NCI-H146 treated with DMSO at 0.1 percent for 48 hours (cell line): Measurements from ENCODE around the gene GPR26.

Source experiments
- DNase-seq: peaks from one replicate; lab custom pipeline; 2025; ENCODE audit not compliant: unreplicated experiment; lab: John Stamatoyannopoulos, UW

Gene GPR26

GRCh38 chr10:123666318-123667236 lies at the start of gene GPR26:
GPR26 (plus strand) TSS chr10:123666355; CDS start chr10:123666408, 53 bp downstream.
- DNase-seq, result no peak

GRCh38 chr10:123618224-123618623 lies 47.9 kb upstream of the GPR26 start:
- no peak for DNase-seq

DNA sequence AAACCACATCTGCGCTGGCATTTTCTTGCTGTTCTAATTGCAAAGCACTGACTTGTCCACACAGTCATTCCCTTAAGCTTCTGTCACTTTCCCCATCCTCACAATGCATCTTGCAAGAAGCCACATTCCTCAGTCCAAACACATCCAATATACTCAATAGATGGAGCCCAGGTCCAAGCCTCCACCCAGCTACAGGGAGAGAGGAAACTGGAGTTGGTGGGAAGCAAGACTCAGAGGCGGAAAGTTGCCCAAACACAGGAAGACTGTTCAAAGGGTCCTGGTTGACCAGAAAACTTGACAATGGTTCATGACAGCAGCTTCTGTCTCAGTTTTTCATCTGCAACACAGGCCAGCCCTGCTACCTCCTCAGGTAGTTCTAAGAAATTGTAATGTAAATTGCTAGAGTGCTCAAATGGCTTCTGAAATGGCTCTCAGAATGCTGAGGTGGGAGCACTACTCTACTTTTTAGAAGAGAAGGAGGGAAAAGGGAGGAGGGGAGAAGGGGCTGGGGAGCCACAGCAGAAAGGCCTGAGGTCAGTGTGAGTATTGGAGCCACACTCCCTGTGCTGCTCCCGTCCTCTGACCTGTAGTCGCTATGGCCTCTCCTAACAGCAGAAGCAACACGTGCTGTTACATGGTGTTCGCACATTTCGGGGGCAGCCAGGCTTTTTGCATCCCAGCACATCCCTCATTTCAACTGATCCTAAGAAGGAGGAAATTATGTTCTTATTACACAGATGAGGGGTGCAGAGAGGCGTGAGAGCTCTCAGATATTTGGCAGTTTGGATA lies 46.9 kb upstream of the GPR26 start:
- no peak for DNase-seq

DNA sequence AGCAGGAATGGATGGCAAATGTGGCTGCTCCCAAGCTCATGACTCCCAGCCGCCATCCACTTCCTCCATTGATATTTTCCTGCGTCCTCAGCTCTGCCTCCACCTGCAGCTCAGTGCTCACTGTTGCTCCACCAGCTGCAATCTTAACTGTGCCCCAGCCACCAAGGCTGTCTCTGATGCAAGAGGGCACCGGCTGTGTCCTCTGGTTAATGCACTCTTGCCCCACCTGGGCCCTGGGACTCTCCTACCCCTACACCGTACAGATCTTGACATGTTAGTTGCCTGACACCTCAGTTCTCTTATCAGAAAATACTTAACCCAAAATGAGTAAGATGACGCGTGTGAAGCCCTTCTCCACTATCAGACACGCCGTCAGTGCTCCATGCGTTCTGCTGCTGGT lies 45.5 kb upstream of the GPR26 start:
- DNase-seq, result no peak

- DNase-seq, result no peak
These were observed 44.7 kb upstream of the GPR26 start for GRCh38 chr10:123621492-123621891.

GRCh38 chr10:123621916-123622315 lies 44.2 kb upstream of the GPR26 start:
- no peak for DNase-seq

DNA sequence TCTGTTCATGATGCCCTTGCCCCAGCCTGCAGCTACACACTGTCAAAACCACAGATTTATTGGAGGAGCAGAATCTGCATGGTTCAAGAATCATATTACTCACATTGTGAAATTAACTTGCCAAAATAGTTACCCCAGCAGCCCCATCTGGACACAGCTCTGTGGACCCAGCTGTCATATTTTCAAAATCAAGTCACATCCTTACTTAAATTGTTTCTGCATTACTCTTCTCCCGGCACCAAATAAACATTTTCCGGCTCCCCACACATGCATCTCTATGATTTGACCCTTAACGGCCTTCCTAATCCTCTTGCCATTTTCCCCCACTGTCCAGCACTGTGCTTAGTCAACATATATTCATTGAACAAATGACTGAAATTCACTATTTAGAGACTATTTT lies 43.8 kb upstream of the GPR26 start:
- DNase-seq, result no peak

DNA sequence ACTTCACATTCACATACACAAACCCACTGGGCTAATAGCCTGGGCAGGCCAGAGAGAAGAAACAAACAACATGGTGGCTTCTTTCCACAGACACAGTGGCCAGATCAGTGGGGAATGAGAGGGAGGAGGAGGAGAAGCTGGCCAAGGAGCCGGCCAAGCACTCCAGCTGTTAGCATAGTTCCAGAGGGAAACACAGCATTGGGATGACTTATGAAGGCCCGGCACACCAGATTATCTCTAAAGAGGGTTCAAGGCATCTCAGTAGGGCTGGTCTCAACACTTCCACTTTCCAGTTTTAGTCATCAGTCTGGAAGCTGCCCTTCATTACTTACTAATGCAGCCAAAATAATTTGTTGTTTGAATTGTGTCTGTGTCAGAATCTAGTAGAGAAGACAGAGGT lies 42.1 kb upstream of the GPR26 start:
- DNase-seq, result no peak

DNA sequence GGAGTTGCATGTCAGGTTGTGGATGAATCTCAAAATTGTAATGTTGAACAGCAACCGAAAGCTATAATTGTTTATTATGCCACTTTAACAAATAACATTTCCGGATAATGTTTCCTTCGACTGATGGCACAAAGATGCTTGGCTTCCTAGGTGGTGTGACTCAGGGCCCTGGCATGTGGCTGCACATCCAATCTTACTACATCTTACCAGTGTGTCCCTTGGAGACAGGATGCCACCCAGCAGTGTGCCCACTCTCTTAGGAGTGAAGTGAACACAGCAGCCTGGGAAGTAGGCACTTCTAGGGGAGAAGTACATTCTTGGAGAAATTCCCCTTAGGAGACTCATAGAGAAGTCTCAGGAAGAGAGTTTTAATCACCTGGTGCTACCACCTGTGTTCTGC lies 33.0 kb upstream of the GPR26 start:
- DNase-seq, result no peak

DNA sequence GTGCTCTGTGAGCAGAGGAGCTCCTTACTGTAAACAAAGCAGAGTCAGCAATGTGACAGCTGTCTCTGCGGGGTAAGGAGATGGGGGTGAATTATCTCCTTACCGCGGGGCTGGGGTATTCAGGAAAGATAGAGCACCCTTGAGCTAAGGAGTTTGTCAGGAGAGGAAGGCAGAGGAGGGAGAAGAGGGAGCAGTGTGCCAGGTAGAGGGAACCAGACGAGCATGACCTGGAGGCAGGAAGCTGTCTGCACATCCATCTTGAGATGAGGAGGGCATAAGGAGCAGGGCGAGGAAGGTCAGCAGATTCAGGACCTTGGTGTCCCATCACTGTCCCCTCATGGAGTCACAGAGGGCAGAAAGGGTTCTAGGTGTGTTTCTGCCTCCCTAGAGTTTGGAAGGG lies 32.5 kb upstream of the GPR26 start:
- no peak for DNase-seq

DNA sequence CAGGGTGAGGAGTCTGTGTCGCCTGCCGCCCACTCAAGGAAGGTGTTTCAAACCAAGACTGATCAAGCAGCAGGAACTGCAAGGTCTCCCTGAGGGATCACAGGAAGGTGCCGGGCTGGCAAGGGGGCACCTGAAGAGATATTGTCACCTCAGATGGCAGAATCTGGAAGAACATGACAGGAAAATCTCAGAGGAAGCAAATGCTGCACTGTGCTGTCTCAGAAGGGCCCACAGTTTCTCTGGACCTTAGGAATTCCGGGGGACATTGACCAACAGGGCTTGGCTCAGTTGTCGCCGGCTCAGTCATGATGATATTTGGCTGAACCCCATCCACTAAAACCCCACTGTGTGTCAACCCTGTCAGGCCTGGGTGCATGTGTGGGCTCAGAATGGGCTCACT lies 31.9 kb upstream of the GPR26 start:
- no peak for DNase-seq

GRCh38 chr10:123635131-123635530 lies 31.0 kb upstream of the GPR26 start:
- no peak for DNase-seq

- no peak for DNase-seq
These were observed 30.4 kb upstream of the GPR26 start for GRCh38 chr10:123635745-123636144.

DNA sequence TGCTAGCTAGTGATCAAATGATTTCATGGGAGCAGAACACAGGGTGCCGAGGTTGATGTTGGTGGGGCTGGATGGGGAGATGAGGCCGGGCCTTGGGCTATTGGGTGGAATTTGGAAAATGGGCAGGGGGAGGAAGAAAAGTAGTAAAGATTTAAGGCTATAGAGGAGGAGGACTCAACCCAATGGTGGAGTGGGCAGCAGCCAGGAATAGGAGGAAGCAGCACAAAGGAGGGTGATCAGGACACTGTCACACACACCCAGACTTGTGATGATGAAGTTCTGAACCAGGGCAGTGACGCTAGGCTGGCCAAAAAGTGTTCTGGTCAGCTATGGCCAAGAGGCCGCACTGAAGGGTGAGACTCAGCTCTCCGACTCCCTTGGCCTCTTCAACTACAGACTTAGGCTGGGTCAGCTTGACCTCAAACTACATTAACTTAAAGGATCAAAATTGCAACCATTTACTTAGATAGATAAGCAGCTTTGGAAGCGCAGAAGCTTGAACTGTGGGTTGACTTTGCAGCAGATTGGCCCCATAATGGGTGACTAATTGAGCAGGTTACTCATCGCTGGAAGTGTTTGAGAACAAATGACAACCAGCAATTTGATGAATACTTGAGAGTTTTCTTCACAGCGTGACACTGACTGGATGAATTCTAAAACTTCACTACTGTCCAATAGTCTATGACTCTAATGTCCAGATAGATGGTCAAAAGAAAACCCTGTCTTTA lies 29.4 kb upstream of the GPR26 start:
- no peak for DNase-seq

GRCh38 chr10:123637326-123637880 lies 28.8 kb upstream of the GPR26 start:
- no peak for DNase-seq

- DNase-seq, result no peak
These were observed 27.0 kb upstream of the GPR26 start for GRCh38 chr10:123639131-123639530.

DNA sequence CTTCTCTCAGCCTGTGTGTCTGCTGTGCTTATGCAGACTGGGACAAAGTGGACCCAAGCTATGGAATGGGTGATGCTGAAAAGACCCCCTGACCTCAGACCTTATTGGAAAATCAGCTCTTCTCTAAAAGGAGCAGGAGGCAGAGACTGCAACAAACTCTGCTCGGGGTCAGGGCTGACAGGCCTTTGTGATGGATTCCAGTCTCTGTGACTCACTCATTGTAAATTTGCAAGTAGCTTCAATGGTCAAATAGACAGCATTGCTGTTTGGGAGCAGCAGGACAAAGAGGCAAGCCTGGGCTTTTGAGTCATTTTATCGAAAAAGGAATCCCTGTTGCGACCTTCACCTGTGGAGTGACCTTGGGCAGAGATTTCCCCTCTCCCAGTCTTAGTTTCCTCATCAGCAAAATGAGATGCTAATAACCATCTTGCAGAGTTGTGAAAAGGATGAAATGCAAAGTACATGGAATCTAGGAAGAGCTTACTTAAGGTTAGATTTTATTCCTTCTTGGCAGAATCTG lies 26.1 kb upstream of the GPR26 start:
- DNase-seq, result no peak

GRCh38 chr10:123642293-123642692 lies 23.9 kb upstream of the GPR26 start:
- no peak for DNase-seq

GRCh38 chr10:123642697-123643096 lies 23.5 kb upstream of the GPR26 start:
- no peak for DNase-seq

DNA sequence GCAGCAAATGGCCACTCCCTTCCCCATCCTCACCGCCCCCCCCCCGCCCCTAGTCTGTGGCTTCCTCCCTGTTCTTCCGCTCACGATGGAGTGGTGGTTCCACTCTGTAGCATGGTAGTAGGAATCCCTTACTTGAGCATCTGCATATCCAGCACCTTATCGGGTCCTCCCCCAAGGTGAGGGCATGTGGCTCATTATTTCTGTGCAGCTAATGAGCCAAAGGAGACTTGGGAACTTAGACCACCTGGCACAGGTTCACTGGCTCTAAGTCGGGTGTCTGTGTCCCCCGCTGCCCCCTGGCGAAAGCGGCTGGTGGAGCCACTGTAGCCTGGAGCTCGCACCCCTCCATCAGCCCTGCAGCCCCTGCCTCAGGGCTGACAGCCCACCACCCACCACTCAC lies 22.8 kb upstream of the GPR26 start:
- no peak for DNase-seq

- DNase-seq, result no peak
These were observed 21.1 kb upstream of the GPR26 start for GRCh38 chr10:123645016-123645415.
